HG02678 (cell line): ENCODE measurements around the gene IRS2.
A peak's percentile ranks its signal among the peaks of the same experiment; 100 is the strongest.

Source experiments
- ATAC-seq: cut with Tn5 transposase; IDR thresholded peaks from one replicate; pipeline ENCODE4 v1.9.1; 2021; ENCODE audit warnings: mild to moderate bottlenecking, moderate library complexity; ENCODE audit not compliant: unreplicated experiment

Gene IRS2

GRCh38 chr13:109803825-109804224 lies 17.4 kb upstream of the IRS2 start:
- ATAC-seq, result no peak

GRCh38 chr13:109802936-109803335 lies 16.6 kb upstream of the IRS2 start:
- no peak for ATAC-seq

GRCh38 chr13:109795011-109795410 lies 8.6 kb upstream of the IRS2 start:
- no peak for ATAC-seq

- no peak for ATAC-seq
These were observed 7.7 kb upstream of the IRS2 start for GRCh38 chr13:109794095-109794494.

- ATAC-seq, result no peak
These were observed 6.2 kb upstream of the IRS2 start for GRCh38 chr13:109792416-109793059.

GRCh38 chr13:109790942-109791605 lies 4.7 kb upstream of the IRS2 start:
- ATAC-seq, result no peak

GRCh38 chr13:109790086-109790485 lies 3.7 kb upstream of the IRS2 start:
- no peak for ATAC-seq

GRCh38 chr13:109789262-109789661 lies 2.9 kb upstream of the IRS2 start:
- no peak for ATAC-seq

GRCh38 chr13:109788372-109789111 lies 2.2 kb upstream of the IRS2 start:
- ATAC-seq, result no peak

GRCh38 chr13:109787135-109787954 lies 962 bp upstream of the IRS2 start:
- ATAC-seq, result peak; percentile 8

GRCh38 chr13:109785892-109786450 lies 412 bp downstream of the IRS2 start:
- ATAC-seq, result peak; percentile 21

GRCh38 chr13:109785141-109785891 lies 1.1 kb downstream of the IRS2 start:
- no peak for ATAC-seq

- ATAC-seq, result peak; percentile 30
These were observed 1.7 kb downstream of the IRS2 start for GRCh38 chr13:109784590-109785140.

- ATAC-seq, result no peak
These were observed 2.4 kb downstream of the IRS2 start for GRCh38 chr13:109783815-109784589.

- no peak for ATAC-seq
These were observed 3.0 kb downstream of the IRS2 start for GRCh38 chr13:109783447-109783814.

- ATAC-seq, result no peak
These were observed 3.5 kb downstream of the IRS2 start for GRCh38 chr13:109782823-109783431.

- ATAC-seq, result no peak
These were observed 4.1 kb downstream of the IRS2 start for GRCh38 chr13:109782066-109782822.
